ENCODE data around the gene PPP2R1B. TPM values are rescaled to one million over a fixed set of nuclear protein-coding genes. Genes with fewer than 3 reads are reported as not detected.

Gene PPP2R1B
- total and polyA plus RNA-seq, 2 of the 8 experiments (the other 6 are each of a cell fraction or from before 2014, with no cell fraction given): 25.8 to 87.0 TPM

- TF ChIP-seq MAFK (IDR thresholded peaks at IDR 0.05; ENCODE audit: low read depth, low read length) (no peak), CBX8 (IDR thresholded peaks at IDR 0.05; ENCODE audit: borderline replicate concordance, low read depth, low read length) (no peak), BRCA1 (IDR thresholded peaks at IDR 0.05; ENCODE audit: low read depth, low read length) (no peak), ATF2 (IDR thresholded peaks at IDR 0.05; ENCODE audit: low read length) (no peak)
Measured at GRCh38 chr11:111759376-111759775, 6.8 kb downstream of the PPP2R1B start (continued).

Measured in H1 (cell line).